ENCODE results near the gene ERP44.

ERP44 gene

DNA sequence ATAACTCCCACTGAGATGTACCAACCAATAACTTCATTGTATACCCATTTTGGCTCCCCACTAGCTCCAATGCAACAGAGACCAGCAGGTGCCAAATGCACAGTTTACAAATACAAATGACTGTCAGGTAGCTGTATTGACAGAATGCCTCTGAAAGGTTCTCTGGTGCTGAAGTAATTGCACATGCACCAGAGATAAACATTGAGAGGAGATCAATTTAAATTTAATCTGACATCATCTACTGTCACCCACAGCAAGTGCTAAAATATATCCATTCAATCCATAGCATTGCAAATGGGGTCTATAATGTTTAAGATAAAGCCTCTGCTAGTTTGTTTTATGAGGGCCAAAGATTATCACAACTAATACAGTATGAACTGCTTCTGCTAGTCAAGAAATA, 112.2 kb downstream of the ERP44 start:
- no peak for TF ChIP-seq Cebpa-rat (IDR thresholded peaks at IDR 0.05)
- H3K27me3 ChIP-seq, result no peaks in the 10 kb centered on the region
- no peaks in the 10 kb centered on the region for H3K4me1 ChIP-seq
- H3K27ac ChIP-seq, result no peak overlapping the region
- H3K4me2 ChIP-seq, result no peak overlapping the region
- no peak overlapping the region for H3K9ac ChIP-seq
- peaks cover 0 to 33% (median 28%) of the 10 kb centered on the region in 11 experiments; a peak in 19 of 22 replicates for H3K9me3 ChIP-seq (replicated peaks in 1 of 11)
- no peak overlapping the region for H3K4me3 ChIP-seq
- peaks cover 29 to 91% (median 49%) of the 10 kb centered on the region in 11 experiments for H3K36me3 ChIP-seq
- H4K20me1 ChIP-seq, result peaks cover 0 to 60% (median 0%) of the 10 kb centered on the region in 11 experiments; a peak in 6 of 22 replicates

DNA sequence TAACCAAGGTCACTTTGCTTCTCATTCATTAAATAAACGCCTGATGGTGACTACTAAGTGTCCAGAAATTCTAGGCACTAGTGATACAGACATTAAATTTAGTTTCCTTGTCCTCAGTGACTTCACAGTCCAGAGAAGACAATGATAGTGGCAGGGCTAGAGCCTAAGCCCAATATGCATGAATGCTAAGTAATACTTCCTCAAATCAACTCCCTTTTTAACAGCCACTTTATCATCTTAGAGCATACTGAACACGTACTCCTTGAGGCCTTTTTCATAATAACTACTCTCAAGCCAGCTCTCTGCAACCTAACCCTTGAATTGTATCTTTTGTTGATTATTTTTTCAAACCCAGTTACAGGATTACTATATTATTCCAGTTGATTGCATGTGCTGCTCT, 118.2 kb downstream of the ERP44 start:
- H4K20me1 ChIP-seq, result peaks cover 0 to 31% (median 0%) of the 10 kb centered on the region in 11 experiments; a peak in 4 of 22 replicates
- no peaks in the 10 kb centered on the region for H3K27me3 ChIP-seq
- H3K4me3 ChIP-seq, result no peak overlapping the region
- H3K4me2 ChIP-seq, result no peak overlapping the region
- TF ChIP-seq Cebpa-rat (IDR thresholded peaks at IDR 0.05), result no peak
- H3K27ac ChIP-seq, result no peak overlapping the region
- H3K36me3 ChIP-seq, result peaks cover 15 to 85% (median 41%) of the 10 kb centered on the region in 11 experiments; a peak in 21 of 22 replicates
- H3K9me3 ChIP-seq (replicated peaks in 1 of 11), result no peaks in the 10 kb centered on the region
- no peak overlapping the region for H3K9ac ChIP-seq
- H3K4me1 ChIP-seq, result no peaks in the 10 kb centered on the region

DNA sequence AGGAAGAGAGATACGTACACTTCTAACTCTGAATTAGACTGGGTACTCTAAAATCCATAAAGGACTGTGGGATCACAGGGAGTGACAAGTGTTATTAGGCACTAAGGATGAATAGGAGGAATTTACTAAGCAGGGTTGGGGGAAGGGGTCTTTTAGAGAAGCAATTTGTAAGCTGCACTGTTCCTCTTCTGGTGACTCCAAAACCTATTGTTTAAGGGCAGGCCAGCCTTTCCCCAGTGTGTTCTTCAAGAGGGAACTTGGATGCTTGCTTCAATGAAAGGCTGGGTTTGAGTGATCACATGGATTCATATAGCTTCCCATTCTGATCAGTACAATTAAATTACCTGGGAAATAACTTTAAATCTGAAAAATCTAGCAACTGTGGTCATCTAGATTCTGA, 120.6 kb downstream of the ERP44 start:
- Histone ChIP-seq H4K20me1 (peaks cover 0 to 18% (median 0%) of the 10 kb centered on the region in 11 experiments; a peak in 4 of 22 replicates), H3K4me2 (no peak overlapping the region), H3K36me3 (peaks cover 8 to 85% (median 40%) of the 10 kb centered on the region in 11 experiments; a peak in 21 of 22 replicates), H3K9ac (no peak overlapping the region), H3K4me1 (no peaks in the 10 kb centered on the region), H3K4me3 (no peak overlapping the region), H3K9me3 (replicated peaks in 1 of 11) (no peaks in the 10 kb centered on the region), H3K27me3 (no peaks in the 10 kb centered on the region), H3K27ac (no peak overlapping the region)
- no peak for TF ChIP-seq Cebpa-rat (IDR thresholded peaks at IDR 0.05)

DNA sequence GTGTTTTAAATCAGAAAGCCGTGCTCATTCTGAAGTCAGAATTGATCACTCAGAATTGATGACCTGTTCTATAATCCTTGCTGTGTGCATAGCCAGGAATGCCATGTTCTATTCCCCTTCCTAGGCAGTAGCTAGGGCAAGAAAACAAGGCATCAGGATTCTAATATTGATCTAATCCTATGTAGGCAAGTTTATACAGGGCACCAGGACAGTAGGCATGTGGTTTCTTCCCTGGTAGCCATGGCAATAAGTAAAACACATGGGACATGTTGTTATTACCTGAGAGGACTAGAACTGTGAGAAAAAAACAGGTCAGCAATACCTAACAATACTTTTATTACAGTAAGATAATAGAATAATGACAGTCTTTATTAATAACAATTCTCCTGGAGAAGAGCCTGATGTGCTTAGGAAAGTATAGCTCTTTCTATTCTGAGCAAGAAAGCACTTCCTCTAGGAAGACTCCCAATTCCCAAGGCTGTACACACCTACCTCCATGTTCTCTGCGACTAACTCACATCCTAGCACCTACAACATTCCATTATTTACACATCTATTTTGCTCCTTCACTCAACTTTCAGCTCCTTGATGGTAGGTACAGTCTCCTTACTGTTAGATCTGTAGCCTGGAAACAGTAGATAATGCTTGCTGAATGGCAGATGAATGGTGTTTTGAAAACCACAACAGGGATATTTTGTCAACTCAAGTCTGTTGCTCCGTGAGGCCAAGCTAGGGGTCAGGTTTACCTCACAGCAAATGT, 121.6 kb downstream of the ERP44 start:
- Histone ChIP-seq H3K4me3 (no peak overlapping the region), H3K27ac (no peak overlapping the region), H3K36me3 (peaks cover under 1 to 83% (median 36%) of the 10 kb centered on the region in 11 experiments; a peak in 19 of 22 replicates), H3K9ac (no peak overlapping the region), H3K4me1 (no peaks in the 10 kb centered on the region), H4K20me1 (peaks cover 0 to 13% (median 0%) of the 10 kb centered on the region in 11 experiments; a peak in 4 of 22 replicates), H3K4me2 (no peak overlapping the region), H3K9me3 (replicated peaks in 1 of 11) (no peaks in the 10 kb centered on the region), H3K27me3 (no peaks in the 10 kb centered on the region)
- TF ChIP-seq Cebpa-rat (IDR thresholded peaks at IDR 0.05), result no peak

DNA sequence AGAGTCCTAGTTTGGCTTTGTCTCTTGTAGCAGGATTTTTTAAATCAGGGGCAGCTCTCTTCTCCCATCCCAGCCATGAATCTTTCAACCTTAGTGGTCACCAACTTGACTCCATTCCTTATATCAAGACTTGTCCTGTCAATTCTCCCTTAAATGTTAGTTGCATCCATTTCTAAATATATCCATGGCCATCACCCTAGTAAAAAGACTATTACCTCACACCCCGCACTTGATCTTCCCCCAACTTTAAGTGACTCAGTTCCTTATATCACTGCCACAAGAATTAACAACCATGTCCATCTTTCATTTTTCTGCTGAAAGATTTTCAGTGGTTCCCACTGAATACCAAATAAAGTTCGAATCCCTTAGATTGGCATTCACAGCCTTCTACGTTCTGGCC, 125.3 kb downstream of the ERP44 start:
- H3K4me1 ChIP-seq, result no peaks in the 10 kb centered on the region
- no peak overlapping the region for H3K4me2 ChIP-seq
- H3K36me3 ChIP-seq, result peaks cover 22 to 92% (median 43%) of the 10 kb centered on the region in 11 experiments
- H3K4me3 ChIP-seq, result no peak overlapping the region
- no peak for TF ChIP-seq Cebpa-rat (IDR thresholded peaks at IDR 0.05)
- H3K9ac ChIP-seq, result no peak overlapping the region
- H3K9me3 ChIP-seq (replicated peaks in 1 of 11), result no peaks in the 10 kb centered on the region
- H4K20me1 ChIP-seq, result no peaks in the 10 kb centered on the region
- H3K27ac ChIP-seq, result no peak overlapping the region
- H3K27me3 ChIP-seq, result no peaks in the 10 kb centered on the region

DNA sequence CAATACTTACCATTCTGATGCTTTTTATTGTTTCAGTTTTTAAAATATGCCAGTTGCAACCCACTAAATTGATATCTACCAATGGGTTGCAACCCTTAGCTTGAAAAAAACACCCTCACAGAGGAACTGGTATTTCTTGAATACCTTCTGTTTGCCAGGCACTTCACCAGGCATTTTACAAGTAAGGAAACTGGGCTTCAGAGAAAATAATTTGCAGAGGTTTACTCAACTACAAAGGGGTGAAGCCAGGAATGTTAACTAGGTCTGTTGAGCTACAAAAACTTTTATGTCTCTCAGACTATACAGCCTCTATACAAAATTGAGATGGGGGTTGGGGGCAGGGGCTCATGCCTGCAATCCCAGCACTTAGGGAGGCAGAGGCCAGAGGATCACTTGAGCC, 127.4 kb downstream of the ERP44 start:
- H3K36me3 ChIP-seq, result peaks cover 27 to 94% (median 53%) of the 10 kb centered on the region in 11 experiments
- no peaks in the 10 kb centered on the region for H3K4me1 ChIP-seq
- TF ChIP-seq Cebpa-rat (IDR thresholded peaks at IDR 0.05), result no peak
- H3K27ac ChIP-seq, result no peak overlapping the region
- no peaks in the 10 kb centered on the region for H3K9me3 ChIP-seq (replicated peaks in 1 of 11)
- no peak overlapping the region for H3K4me3 ChIP-seq
- no peaks in the 10 kb centered on the region for H4K20me1 ChIP-seq
- H3K4me2 ChIP-seq, result no peak overlapping the region
- H3K9ac ChIP-seq, result no peak overlapping the region
- H3K27me3 ChIP-seq, result no peaks in the 10 kb centered on the region

DNA sequence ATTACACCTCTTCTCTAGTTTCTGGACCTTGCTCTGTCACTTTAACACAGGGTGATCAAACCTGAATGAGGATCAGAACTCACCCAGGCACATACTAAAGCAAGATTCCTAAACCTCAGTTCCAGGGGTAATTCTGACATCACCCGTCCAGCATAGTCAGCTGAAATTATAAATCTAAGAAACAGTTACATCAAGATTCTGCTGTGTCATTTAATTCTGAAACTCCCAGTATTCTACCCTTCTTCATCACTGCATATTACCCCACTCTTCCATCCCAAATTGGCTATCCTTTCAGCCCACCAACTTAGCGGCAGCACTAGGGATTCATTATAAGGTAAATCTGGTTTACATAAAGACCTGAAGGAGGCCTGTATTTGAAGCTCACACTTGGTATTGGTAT, 128.3 kb downstream of the ERP44 start:
- peaks cover 27 to 94% (median 54%) of the 10 kb centered on the region in 11 experiments for H3K36me3 ChIP-seq
- H3K27ac ChIP-seq, result no peak overlapping the region
- no peaks in the 10 kb centered on the region for H4K20me1 ChIP-seq
- no peak overlapping the region for H3K4me3 ChIP-seq
- H3K27me3 ChIP-seq, result no peaks in the 10 kb centered on the region
- no peaks in the 10 kb centered on the region for H3K9me3 ChIP-seq (replicated peaks in 1 of 11)
- TF ChIP-seq Cebpa-rat (IDR thresholded peaks at IDR 0.05), result no peak
- H3K4me1 ChIP-seq, result no peaks in the 10 kb centered on the region
- no peak overlapping the region for H3K9ac ChIP-seq
- H3K4me2 ChIP-seq, result no peak overlapping the region

DNA sequence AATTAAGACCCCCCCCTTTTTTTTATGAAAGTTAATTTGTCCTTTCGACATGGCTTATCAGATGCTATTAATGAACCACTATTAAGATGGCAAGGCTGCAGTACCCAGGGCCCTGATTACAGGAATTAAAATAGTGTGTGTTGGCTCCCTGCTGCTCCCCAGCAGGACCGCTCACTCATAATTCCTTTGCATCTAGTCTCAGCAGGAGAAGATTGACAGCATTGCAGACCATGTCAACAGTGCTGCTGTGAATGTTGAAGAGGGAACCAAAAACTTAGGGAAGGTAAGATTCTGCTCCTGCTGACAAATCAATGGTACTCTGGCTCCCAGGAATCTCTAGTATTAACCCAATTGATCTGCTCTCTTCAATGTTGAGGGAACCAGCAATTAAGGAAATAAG, 131.3 kb downstream of the ERP44 start:
- H4K20me1 ChIP-seq, result no peaks in the 10 kb centered on the region
- no peaks in the 10 kb centered on the region for H3K27me3 ChIP-seq
- H3K9ac ChIP-seq, result no peak overlapping the region
- H3K4me2 ChIP-seq, result no peak overlapping the region
- no peaks in the 10 kb centered on the region for H3K9me3 ChIP-seq (replicated peaks in 1 of 11)
- no peak overlapping the region for H3K27ac ChIP-seq
- no peak overlapping the region for H3K4me3 ChIP-seq
- H3K4me1 ChIP-seq, result no peaks in the 10 kb centered on the region
- H3K36me3 ChIP-seq, result peaks cover 29 to 96% (median 60%) of the 10 kb centered on the region in 11 experiments
- no peak for TF ChIP-seq Cebpa-rat (IDR thresholded peaks at IDR 0.05)

DNA sequence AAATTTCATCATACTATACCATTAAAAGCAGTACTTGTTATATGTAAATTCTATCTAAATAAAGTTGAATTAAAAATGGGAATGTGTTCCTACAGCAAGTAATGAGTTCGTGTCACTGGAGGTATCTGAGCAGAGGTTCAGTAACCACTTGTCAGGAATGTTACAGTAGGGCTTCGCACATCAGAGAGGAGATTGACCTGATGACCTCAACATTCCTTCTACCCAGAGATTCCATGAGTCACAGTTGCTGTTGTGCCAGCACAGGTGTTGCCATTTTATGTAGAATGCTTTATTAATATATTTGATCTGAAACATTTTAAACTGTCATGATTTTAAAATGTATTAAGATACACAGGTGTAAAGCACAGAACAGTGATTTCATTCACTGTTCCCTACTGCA, 132.1 kb downstream of the ERP44 start:
- Histone ChIP-seq H3K9me3 (replicated peaks in 1 of 11) (no peaks in the 10 kb centered on the region), H3K27ac (no peak overlapping the region), H3K4me2 (no peak overlapping the region), H3K27me3 (no peaks in the 10 kb centered on the region), H3K4me1 (no peaks in the 10 kb centered on the region), H3K9ac (no peak overlapping the region), H3K4me3 (no peak overlapping the region), H4K20me1 (no peaks in the 10 kb centered on the region), H3K36me3 (peaks cover 30 to 95% (median 59%) of the 10 kb centered on the region in 11 experiments)
- no peak for TF ChIP-seq Cebpa-rat (IDR thresholded peaks at IDR 0.05)

DNA sequence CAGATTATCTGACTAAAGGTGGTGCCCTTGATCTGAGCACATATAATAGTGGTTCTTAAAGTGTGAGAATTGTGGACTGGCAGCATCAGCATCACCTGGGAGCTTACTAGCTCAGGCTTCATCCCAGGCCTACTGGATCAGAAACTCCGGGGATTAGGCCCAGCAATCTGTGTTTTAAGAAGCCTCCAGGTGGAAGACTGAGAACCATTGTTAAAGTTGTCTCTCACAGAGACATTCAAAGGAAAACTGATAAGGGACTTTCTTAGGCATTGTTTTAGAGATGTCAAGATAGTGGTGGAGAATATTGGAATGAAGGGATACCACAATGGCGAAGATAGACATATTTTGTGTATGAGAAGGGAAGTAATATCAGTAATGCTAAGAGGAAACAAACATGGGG, 132.8 kb downstream of the ERP44 start:
- Histone ChIP-seq H3K27me3 (no peaks in the 10 kb centered on the region), H3K4me2 (no peak overlapping the region), H4K20me1 (no peaks in the 10 kb centered on the region), H3K27ac (no peak overlapping the region), H3K9ac (no peak overlapping the region), H3K4me3 (no peak overlapping the region), H3K4me1 (no peaks in the 10 kb centered on the region), H3K36me3 (peaks cover 37 to 96% (median 61%) of the 10 kb centered on the region in 11 experiments), H3K9me3 (replicated peaks in 1 of 11) (no peaks in the 10 kb centered on the region)
- no peak for TF ChIP-seq Cebpa-rat (IDR thresholded peaks at IDR 0.05)

Measured in BLaER1 treated with 17β-estradiol and CSF1 and Interleukin-3, amounts not matched to agents 10 nM and 100 nM (cell line).